Right ventricle myocardium inferior (tissue), 1 donor: ENCODE results near the gene GJA1. TPM values are rescaled to one million over a fixed set of nuclear protein-coding genes. Genes with fewer than 3 reads are reported as not detected.

ENCODE experiments used
- ATAC-seq: fragments of 200-7000 bp; cut with Tn5 transposase; one replicate; pipeline ENCODE4 v1.9.1; 2020; ENCODE audit warnings: mild to moderate bottlenecking, moderate library complexity
- DNase-seq: peaks from one replicate; pipeline ENCODE4 v3.0.0; 2021; ENCODE audit errors: missing footprints
- intact Hi-C: fragments of 100-400 bp; cut with DNase I; formaldehyde crosslinking; loops from one replicate; pipeline ENCODE4 v1.11.0; 2022
- total RNA-seq: library from RNA; stranded (reverse); fragmentation: NEBNext Ultra II Directional; extraction: Animal tissue kit (Norgen Biotek cat#: 25700); gene quantifications from one replicate; pipeline ENCODE4 v1.2.1, GENCODE V29; 2021
- donor health status: DM: no; HTN: yes; CAD: no; lungs with severe emphysema.

GJA1 gene
- total RNA-seq, 1 donor from 2014 or later = 221 TPM

DNA sequence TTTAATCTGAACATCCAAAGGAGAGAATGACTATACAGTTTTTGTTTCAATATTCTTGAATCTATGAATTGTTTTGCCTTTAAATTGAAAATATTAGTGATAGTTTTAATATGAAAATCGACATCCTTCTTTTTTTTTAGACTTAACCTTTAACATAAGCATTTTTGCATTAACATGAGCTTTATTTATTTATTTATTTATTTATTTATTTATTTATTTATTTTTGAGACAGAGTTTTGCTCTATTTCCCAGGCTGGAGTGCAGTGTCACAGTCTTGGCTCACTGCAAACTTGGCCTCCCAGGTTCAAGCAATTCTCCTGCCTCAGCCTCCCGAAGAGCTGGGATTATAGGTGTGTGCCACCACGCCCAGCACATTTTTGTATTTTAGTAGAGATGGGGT lies 27.6 kb downstream of the GJA1 start:
- DNase-seq = no peak
- no peak for ATAC-seq
- intact Hi-C loops = no loop called here

DNA sequence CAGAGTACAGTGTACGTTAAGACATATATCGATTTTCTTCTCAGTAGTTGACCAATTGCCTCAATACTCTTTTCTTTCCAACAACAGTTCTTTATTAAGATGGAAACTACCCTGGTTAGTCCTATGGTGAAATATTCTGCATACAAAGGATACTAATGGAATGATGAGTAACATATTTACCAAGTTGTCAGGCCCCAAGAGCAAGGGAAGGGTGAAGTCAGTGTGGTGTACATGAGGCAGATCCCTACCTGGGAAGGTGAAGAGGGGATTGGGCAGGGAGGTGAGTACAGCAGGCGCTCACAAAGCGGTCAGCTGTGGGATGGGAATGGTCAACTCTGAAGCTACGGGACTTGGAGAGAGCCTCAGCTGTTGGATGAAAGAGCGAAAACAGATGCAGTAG lies 29.7 kb downstream of the GJA1 start:
- intact Hi-C loops = no loop called here
- DNase-seq (no peak), ATAC-seq (no peak)

DNA sequence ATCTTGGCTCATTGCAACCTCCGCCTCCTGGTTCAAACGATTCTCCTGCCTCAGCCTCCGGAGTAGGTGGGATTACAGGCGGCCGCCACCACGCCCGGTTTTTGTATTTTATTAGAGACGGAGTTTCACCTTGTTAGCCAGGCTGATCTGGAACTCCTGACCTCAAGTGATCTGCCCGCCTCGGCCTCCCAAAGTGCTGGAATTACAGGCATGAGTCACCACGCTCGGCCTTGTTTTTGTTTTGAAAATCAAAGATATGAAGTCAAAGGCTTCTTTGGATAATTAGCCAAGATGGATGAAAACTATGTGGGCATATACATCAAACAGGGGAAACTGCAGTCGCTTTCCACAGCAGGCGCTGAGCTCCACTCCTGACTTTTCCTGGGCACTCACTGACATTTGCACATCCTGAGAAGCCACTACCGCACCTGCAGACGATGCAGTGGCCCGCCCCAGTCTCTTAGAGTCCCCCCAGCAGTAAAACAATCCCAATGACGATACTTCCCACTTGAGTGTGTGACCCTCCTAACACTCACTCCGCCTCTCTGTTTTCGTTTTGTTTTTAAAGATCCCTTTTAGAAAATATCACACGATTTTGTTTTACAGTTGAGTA lies 44.1 kb downstream of the GJA1 start:
- no peak for DNase-seq
- intact Hi-C loops = no loop called here
- no peak for ATAC-seq

DNA sequence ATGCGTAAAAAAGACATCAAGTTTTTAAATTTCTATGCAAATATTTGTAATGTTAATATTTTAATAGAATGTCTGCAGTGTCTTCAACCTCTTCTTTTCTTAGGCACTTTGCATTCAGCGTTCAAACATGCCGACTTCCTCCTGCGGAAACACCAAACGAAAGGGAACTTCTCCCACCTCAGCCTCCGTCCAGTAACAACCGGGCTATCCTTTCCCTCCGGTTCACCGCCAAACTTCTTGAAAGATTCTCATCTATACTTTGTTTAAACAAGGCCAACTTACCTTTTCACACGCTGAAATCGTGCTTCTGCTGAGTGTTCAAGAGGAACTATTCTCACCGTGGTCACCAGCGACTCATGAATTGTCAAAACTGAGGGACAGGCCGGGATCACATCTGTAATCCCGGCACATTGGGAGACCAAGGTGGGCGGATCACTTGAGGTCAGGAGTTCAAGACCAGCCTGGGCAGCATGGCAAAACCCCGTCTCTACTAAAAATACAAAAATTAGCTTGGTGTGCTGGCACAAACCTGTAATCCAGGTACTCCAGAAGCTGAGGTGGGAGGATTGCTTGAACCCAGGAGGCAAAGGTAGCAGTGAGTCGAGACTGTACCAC lies 44.8 kb downstream of the GJA1 start:
- no peak for ATAC-seq
- intact Hi-C loops = no loop called here
- DNase-seq = no peak

DNA sequence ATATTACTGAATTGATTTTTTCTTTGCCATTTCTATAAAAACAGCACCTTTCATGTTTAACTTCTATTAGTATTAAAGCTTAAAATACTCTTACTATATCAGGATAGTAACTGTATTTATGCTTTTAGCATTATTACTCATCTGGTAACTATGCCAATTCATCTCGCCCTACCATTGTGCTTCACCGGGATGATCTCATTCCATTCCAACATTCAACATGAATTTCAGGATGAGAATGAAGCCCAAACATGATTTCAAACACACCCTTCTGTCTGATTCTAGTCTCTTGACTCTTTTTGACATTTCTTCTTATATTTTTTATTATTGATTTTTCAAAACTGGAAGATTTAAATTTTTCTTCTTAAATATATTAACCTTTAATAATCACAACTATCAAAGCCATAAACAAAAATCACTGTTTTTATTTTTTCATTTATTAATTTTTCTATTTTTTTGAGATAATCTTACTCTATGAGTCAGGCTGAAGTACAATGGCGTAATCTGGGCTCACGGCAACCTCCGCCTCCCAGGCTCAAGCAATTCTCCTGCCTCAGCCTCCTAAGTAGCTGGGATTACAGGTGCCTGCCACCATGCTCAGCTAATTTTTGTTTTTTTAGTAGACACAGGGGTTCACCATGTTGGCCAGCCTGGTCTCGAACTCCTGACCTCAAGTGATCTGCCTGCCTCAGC lies 46.7 kb downstream of the GJA1 start:
- DNase-seq = no peak
- no peak for ATAC-seq

DNA sequence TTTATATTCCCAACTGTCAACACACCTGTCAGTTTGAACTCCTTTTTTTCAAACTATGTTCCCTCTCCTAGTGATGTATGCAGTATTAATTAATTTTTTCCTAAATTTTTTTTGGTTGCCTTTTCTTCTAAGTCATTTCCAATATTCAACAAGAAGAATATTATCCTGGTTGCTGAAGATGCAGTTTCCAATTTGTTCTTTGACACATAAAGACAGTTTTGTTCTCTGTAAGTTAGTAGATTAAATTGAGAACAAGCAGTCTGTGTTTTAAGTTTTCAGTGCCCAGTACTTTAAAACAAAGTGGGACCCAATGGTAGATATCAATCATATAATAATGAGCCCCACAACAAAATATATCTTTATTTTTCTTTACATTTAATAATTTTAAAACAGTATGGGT lies 47.3 kb downstream of the GJA1 start:
- DNase-seq (no peak), ATAC-seq (no peak)
- intact Hi-C loops = no loop called here

More for the DNA sequence above, 46.7 kb downstream of the GJA1 start:
- intact Hi-C loops = no loop called here

DNA sequence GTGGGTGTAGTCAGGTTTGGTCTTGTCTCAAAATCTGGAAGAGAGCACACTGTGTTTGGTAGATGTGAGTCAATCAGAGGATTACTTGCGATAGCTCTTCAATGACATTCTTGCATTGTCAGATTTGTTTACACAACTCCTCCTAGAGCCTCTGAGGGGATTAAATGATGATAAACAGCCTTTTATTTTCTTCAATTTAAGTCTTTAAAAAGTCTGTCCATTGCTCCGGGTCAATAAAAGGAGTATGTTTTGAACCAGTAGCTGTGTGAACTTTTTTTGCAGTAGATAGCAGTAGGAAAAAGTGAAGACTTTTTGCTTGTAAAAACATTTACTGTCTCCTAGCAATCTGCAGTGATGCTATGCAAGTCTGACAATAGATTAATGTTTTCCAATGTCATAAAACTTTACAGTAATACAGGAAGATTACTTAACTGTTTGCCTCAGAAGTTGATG lies 49.9 kb downstream of the GJA1 start:
- no peak for ATAC-seq
- no peak for DNase-seq
- intact Hi-C loops = no loop called here

DNA sequence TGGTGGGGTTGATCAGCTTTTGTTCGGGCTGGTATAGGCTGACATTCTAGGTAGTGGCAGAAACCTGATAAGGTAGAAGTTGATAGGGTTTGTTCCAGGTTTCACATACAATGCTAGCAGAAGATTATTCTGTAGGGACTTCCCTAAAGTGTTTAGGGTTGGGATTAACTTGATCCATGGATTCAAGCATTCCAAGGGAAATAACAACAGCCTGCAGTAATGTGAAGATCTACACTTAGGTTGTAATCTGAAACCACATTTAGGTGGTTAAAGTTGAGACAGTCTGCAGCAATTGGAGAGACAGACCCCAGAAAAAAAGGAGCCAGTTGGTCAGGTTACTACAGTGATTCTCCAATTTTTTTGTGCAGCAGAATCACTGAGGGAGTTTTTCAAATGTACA lies 56.1 kb downstream of the GJA1 start:
- no peak for ATAC-seq
- intact Hi-C loops = no loop called here
- DNase-seq = no peak

DNA sequence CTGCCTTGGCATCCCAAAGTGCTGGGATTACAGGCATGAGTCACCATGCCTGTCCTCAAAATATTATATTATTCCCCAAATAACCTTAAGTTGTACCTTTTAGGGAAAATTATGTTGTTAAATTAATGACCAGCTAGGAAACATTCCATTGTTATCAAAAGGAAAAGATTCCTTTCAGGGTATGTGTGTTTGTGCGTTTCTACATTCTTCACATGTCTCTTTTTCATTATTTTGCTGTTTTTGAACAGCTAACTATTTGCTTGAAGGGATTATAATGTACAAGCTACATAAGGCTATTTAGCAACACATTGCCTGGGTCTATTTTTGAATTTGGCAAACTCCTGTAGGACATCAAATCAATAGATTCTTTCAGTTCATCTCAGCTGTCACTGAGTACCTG lies 57.1 kb downstream of the GJA1 start:
- intact Hi-C loops = no loop called here

DNA sequence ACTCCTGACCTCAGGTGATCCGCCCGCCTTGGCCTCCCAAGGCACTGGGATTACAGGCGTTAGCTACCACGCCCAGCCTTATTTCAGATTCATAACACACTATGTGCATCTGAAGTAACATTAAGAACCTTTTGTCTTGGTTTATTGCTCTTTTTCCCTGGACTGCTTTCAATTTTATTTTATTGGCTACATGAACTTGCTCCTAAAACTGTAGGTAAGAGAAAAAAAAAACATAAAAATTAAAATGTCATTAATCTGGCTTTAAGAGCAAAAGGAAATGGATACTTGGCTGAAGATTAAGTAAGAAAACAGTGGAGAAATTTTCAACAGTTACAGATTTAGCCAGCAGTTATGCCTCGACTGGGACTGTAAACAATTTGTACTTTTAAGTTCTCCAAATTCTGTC lies 62.5 kb downstream of the GJA1 start:
- no peak for DNase-seq
- intact Hi-C loops = no loop called here
- no peak for ATAC-seq

More for the DNA sequence above, 57.1 kb downstream of the GJA1 start:
- ATAC-seq (no peak), DNase-seq (no peak)

DNA sequence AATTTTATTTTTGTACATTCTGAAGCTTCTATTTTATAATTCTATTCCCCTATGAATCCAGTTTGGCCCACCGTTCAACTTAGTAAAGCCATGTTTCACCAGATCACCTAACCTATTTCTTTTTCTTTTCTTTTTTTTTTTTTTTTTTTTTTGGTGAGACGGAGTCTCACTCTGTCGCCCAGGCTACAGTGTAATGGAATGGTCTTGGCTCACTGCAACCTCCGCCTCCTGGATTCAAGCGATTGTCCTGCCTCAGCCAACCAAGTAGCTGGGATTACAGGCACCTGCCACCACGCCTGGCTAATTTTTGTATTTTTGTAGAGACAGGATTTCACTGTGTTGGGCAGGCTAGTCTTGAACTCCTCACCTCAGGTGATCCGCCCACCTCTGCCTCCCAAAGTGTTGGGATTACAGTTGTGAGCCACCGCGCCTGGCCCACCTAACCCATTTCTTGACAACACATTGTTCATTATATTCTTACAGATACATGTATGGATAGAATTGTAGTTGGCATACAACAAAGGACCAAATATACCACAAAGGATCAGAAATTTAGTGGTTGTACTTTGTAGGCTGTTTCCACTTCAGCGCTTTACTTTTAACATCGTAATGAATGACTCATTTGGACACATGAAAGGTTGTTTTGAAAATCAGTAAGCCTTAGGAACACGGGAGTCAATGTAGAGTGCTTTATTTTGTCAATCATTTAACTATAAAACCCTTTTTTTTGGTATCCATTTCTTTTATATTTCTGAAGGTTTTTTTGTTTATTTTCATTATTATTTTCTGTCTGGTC lies 63.2 kb downstream of the GJA1 start:
- no peak for DNase-seq
- intact Hi-C loops = no loop called here
- ATAC-seq = no peak

Other genes with a start within 250 kb of the GJA1 start
- gene TBC1D32, start 101.2 kb upstream of the GJA1 start, total RNA-seq = 3.1 TPM